Right cardiac atrium (tissue), 5 donors: ENCODE results near the gene CDPF1. TPM values are rescaled to one million over a fixed set of nuclear protein-coding genes. Genes with fewer than 3 reads are reported as not detected.
A peak's percentile ranks its signal among the peaks of the same experiment; 100 is the strongest.
"Not testable (repeated sequence)": the region's sequence is repeated elsewhere in the genome, so short reads cannot be mapped to it uniquely, and the experiment has no call there.

Source experiments
- ATAC-seq, 2 donors: fragments of 200-7000 bp; cut with Tn5 transposase; one replicate each; pipeline versions ENCODE4 v1.8.0 to v1.9.1; 2020; ENCODE audit warnings: moderate library complexity in 2 of 2, mild to moderate bottlenecking in 1 of 2
- DNase-seq, 3 donors: peaks; one replicate each; pipeline ENCODE4 v3.0.0-alpha.2; 2020
- H3K27ac ChIP-seq: one replicate; pipeline ENCODE4 v1.5.1; 2013; ENCODE audit warnings: mild to moderate bottlenecking, low read length, control low read depth, moderate library complexity
- H3K27me3 ChIP-seq: one replicate; pipeline ENCODE4 v1.6.1; 2013; ENCODE audit not compliant: control insufficient read depth, insufficient read depth
- H3K4me1 ChIP-seq: one replicate; pipeline ENCODE4 v1.6.1; 2013; ENCODE audit warnings: low read length; ENCODE audit not compliant: control insufficient read depth, insufficient read depth
- H3K4me3 ChIP-seq: one replicate; pipeline ENCODE4 v1.5.1; 2013; ENCODE audit warnings: low read length, control low read depth
- H3K9me3 ChIP-seq: one replicate; pipeline ENCODE4 v1.6.1; 2013; ENCODE audit warnings: low read length; ENCODE audit not compliant: control insufficient read depth
- WGBS: extraction: QIAGEN DNeasy Blood & Tissue Kit; methylation state at CpG from one replicate; pipeline ENCODE4 v1.1.7; 2013; 5-methylcytosine and 5-hydroxymethylcytosine counted together
- intact Hi-C, 4 donors: fragments of 100-400 bp; cut with DNase I; formaldehyde crosslinking; loops; one replicate each; pipeline versions ENCODE4 v1.11.0 to v1.14.0; 2022 to 2023
- polyA plus RNA-seq: library from polyadenylated mRNA; stranded (reverse); fragments of 200-250 nt; gene quantifications from one replicate; pipeline ENCODE4 v1.2.3, GENCODE V29; 2013
- total RNA-seq, 4 donors: library from RNA; stranded (reverse); fragmentation: NEBNext Ultra II Directional; extraction: Animal tissue kit (Norgen Biotek cat#: 25700); gene quantifications; one replicate each; pipeline ENCODE4 v1.2.1, GENCODE V29; 2021
- donor health status: healthy with polysubstance abuse.
- donor health status: DM: no; HTN: yes; CAD: no.
- donor health status: DM: no; HTN: no; CAD: no.
- donor health status: DM: no; HTN: yes; CAD: no; lungs with severe emphysema.
- donor health status: DM: yes; HTN: yes; CAD: no.

CDPF1 gene
- total and polyA plus RNA-seq, 5 donors = 8.9 to 10.5 (median 9.4) TPM

- H3K4me1 ChIP-seq = no peaks in the 10 kb centered on the region
- H3K27ac ChIP-seq = no peak overlapping the region
- intact Hi-C loops = no loop called here
- WGBS = 85% methylated on average over 5 of the region's 5 CpGs
- ATAC-seq (no peak), DNase-seq (no peak)
- no peaks in the 10 kb centered on the region for H3K27me3 ChIP-seq
- H3K9me3 ChIP-seq = no peaks in the 10 kb centered on the region
- H3K4me3 ChIP-seq = no peak overlapping the region
These were observed 29.2 kb downstream of the CDPF1 start for GRCh38 chr22:46220921-46221320.

GRCh38 chr22:46219636-46220035 is 30.5 kb downstream of the CDPF1 start:
- no peaks in the 10 kb centered on the region for H3K9me3 ChIP-seq
- no peak overlapping the region for H3K27ac ChIP-seq
- H3K4me3 ChIP-seq = no peak overlapping the region
- no peaks in the 10 kb centered on the region for H3K27me3 ChIP-seq
- H3K4me1 ChIP-seq = no peaks in the 10 kb centered on the region
- ATAC-seq = no peak
- no peak for DNase-seq
- 79% methylated on average over 10 of the region's 10 CpGs for WGBS
- intact Hi-C loops = no loop called here

- 98% methylated on average over 28 of the region's 28 CpGs for WGBS
- ATAC-seq (peak in 1 of 2 donors; percentile 21), DNase-seq (no peak)
- H3K4me3 ChIP-seq = no peak overlapping the region
- H3K4me1 ChIP-seq = no peaks in the 10 kb centered on the region
- H3K9me3 ChIP-seq = no peaks in the 10 kb centered on the region
- intact Hi-C loops = no loop called here
- no peak overlapping the region for H3K27ac ChIP-seq
- no peaks in the 10 kb centered on the region for H3K27me3 ChIP-seq
These were observed 35.5 kb downstream of the CDPF1 start for GRCh38 chr22:46214616-46215015.

- Histone ChIP-seq H3K4me1 (no peaks in the 10 kb centered on the region), H3K9me3 (no peaks in the 10 kb centered on the region), H3K27ac (no peak overlapping the region), H3K4me3 (no peak overlapping the region), H3K27me3 (no peaks in the 10 kb centered on the region)
- WGBS = 98% methylated on average over 29 of the region's 29 CpGs
- intact Hi-C loops = no loop called here
- DNase-seq = no peak
- peak; percentile 26 to 41 for ATAC-seq
These were observed 35.9 kb downstream of the CDPF1 start for GRCh38 chr22:46214149-46214548.

- 98% methylated on average over 4 of the region's 4 CpGs for WGBS
- Histone ChIP-seq H3K27ac (no peak overlapping the region), H3K9me3 (no peaks in the 10 kb centered on the region), H3K4me3 (no peak overlapping the region), H3K4me1 (no peaks in the 10 kb centered on the region), H3K27me3 (no peaks in the 10 kb centered on the region)
- intact Hi-C loops = no loop called here
- DNase-seq = no peak
- ATAC-seq = no peak
These were observed 37.0 kb downstream of the CDPF1 start for GRCh38 chr22:46213052-46213451.

- Histone ChIP-seq H3K9me3 (no peaks in the 10 kb centered on the region), H3K27me3 (no peaks in the 10 kb centered on the region), H3K27ac (no peak overlapping the region), H3K4me3 (no peak overlapping the region), H3K4me1 (no peaks in the 10 kb centered on the region)
- no peak for DNase-seq
- no peak for ATAC-seq
- WGBS = 94% methylated on average over 4 of the region's 4 CpGs
- intact Hi-C loops = no loop called here
These were observed 37.9 kb downstream of the CDPF1 start for GRCh38 chr22:46212195-46212594.

GRCh38 chr22:46209262-46209661 is 40.8 kb downstream of the CDPF1 start:
- 93% methylated on average over 1 of the region's 1 CpG for WGBS
- DNase-seq = no peak
- no peak for ATAC-seq
- intact Hi-C loops = loop anchor here in 1 of 4 donors (10.0 kb wide), 1 partner anchor 54 kb away; the partner anchor contains the start of gene PPARA
- H3K4me1 ChIP-seq = no peaks in the 10 kb centered on the region
- H3K27me3 ChIP-seq = no peaks in the 10 kb centered on the region
- no peak overlapping the region for H3K4me3 ChIP-seq
- no peak overlapping the region for H3K27ac ChIP-seq
- H3K9me3 ChIP-seq = no peaks in the 10 kb centered on the region

GRCh38 chr22:46203601-46203980 is 46.5 kb downstream of the CDPF1 start:
- Histone ChIP-seq H3K4me1 (peaks cover 3% of the 10 kb centered on the region), H3K9me3 (no peaks in the 10 kb centered on the region), H3K27ac (no peak overlapping the region), H3K27me3 (no peaks in the 10 kb centered on the region), H3K4me3 (no peak overlapping the region)
- DNase-seq (no peak), ATAC-seq (no peak)
- intact Hi-C loops = loop anchor here in 1 of 4 donors (10.0 kb wide), 1 partner anchor 49 kb away; the partner anchor contains the start of gene PPARA
- WGBS = 92% methylated on average over 7 of the region's 7 CpGs

GRCh38 chr22:46202897-46203600 is 47.0 kb downstream of the CDPF1 start:
- ATAC-seq = no peak
- Histone ChIP-seq H3K27ac (no peak overlapping the region), H3K4me3 (no peak overlapping the region), H3K9me3 (no peaks in the 10 kb centered on the region), H3K4me1 (peaks cover 3% of the 10 kb centered on the region), H3K27me3 (no peaks in the 10 kb centered on the region)
- intact Hi-C loops = loop anchor here in 1 of 4 donors (10.0 kb wide), 1 partner anchor 48 kb away; the partner anchor contains the start of gene PPARA
- DNase-seq = no peak
- 89% methylated on average over 12 of the region's 12 CpGs for WGBS

- peak overlapping the region; percentile 37 for H3K27ac ChIP-seq
- intact Hi-C loops = loop anchor here in 1 of 4 donors (10.0 kb wide), 1 partner anchor 46 kb away; the partner anchor contains the start of gene PPARA
These were observed 48.9 kb downstream of the CDPF1 start for GRCh38 chr22:46201059-46201757.

GRCh38 chr22:46198806-46199205 is 51.3 kb downstream of the CDPF1 start:
- H3K27me3 ChIP-seq, intact Hi-C loops, H3K4me1 ChIP-seq: not testable (repeated sequence)

More at GRCh38 chr22:46201059-46201757, 48.9 kb downstream of the CDPF1 start:
- Histone ChIP-seq H3K9me3 (no peaks in the 10 kb centered on the region), H3K4me1 (peaks cover 3% of the 10 kb centered on the region), H3K27me3 (no peaks in the 10 kb centered on the region), H3K4me3 (no peak overlapping the region)
- 66% methylated on average over 17 of the region's 17 CpGs for WGBS
- ATAC-seq = peak in 1 of 2 donors; percentile 56
- no peak for DNase-seq

More at GRCh38 chr22:46198806-46199205, 51.3 kb downstream of the CDPF1 start:
- 96% methylated on average over 18 of the region's 18 CpGs for WGBS
- H3K27ac ChIP-seq, H3K4me3 ChIP-seq, ATAC-seq, DNase-seq, H3K9me3 ChIP-seq: not testable (repeated sequence)
